VCaP (cell line): ENCODE measurements around the gene TFDP1.

Experiments used
- H3K27ac ChIP-seq: fragments of 450-650 bp; 2 replicates; pipeline ENCODE4 v1.5.1; 2017
- TF ChIP-seq, protein P1 (sequence below): fragments of 450-650 bp; conservative IDR thresholded peaks from 2 replicates; pipeline ENCODE4 v1.5.1; 2017; ENCODE audit warnings: mild to moderate bottlenecking, moderate library complexity

The TFDP1 gene

GRCh38 chr13:113656831-113657671 lies 72.5 kb downstream of the TFDP1 start:
- no peak overlapping the region for H3K27ac ChIP-seq
- TF ChIP-seq, protein P1, sequence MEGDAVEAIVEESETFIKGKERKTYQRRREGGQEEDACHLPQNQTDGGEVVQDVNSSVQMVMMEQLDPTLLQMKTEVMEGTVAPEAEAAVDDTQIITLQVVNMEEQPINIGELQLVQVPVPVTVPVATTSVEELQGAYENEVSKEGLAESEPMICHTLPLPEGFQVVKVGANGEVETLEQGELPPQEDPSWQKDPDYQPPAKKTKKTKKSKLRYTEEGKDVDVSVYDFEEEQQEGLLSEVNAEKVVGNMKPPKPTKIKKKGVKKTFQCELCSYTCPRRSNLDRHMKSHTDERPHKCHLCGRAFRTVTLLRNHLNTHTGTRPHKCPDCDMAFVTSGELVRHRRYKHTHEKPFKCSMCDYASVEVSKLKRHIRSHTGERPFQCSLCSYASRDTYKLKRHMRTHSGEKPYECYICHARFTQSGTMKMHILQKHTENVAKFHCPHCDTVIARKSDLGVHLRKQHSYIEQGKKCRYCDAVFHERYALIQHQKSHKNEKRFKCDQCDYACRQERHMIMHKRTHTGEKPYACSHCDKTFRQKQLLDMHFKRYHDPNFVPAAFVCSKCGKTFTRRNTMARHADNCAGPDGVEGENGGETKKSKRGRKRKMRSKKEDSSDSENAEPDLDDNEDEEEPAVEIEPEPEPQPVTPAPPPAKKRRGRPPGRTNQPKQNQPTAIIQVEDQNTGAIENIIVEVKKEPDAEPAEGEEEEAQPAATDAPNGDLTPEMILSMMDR, result no peak

- H3K27ac ChIP-seq, result no peak within 1 kb of the TSS
- TF ChIP-seq, protein P1, result no peak
Observed at GRCh38 chr13:113657851-113658741, 73.5 kb downstream of the TFDP1 start, which contains the start of gene ATP4B. Gene ATP4B (minus strand): TSS chr13:113658198. CDS start chr13:113658144, 54 bp downstream.

DNA sequence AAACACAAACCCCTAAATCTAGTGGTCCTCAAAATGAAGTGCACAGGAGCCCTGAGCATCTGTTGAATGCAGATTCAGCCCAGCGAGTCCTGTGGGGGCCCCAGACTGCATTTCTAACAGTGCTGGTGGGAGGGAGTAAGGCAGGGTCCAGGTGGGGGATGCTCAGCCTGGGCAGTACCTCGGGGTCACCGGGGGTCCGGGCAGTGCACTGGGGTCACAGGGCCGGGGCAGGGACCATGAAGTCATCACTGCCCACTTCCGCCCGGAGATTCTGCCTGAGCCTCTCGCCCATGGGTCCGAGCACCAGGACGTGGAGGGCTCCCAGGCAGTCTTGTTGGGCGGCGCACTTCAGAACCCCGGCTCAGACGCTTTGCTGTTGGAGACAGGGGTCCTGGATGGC lies 74.3 kb downstream of the TFDP1 start:
- H3K27ac ChIP-seq, result no peak overlapping the region
- TF ChIP-seq, protein P1, result no peak

- TF ChIP-seq, protein P1, result no peak
- H3K27ac ChIP-seq, result no peak overlapping the region
Observed at GRCh38 chr13:113659337-113659736, 74.8 kb downstream of the TFDP1 start.

- no peak overlapping the region for H3K27ac ChIP-seq
- TF ChIP-seq, protein P1, result no peak
Observed at GRCh38 chr13:113660066-113660465, 75.5 kb downstream of the TFDP1 start.

GRCh38 chr13:113661509-113661908 lies 77.0 kb downstream of the TFDP1 start:
- H3K27ac ChIP-seq, result no peak overlapping the region
- TF ChIP-seq, protein P1, result no peak

- TF ChIP-seq, protein P1, result no peak
- no peak overlapping the region for H3K27ac ChIP-seq
Observed at GRCh38 chr13:113663934-113664333, 79.4 kb downstream of the TFDP1 start.
